Measurements from ENCODE around the gene B3GNT9. TPM values are rescaled to one million over a fixed set of nuclear protein-coding genes. Genes with fewer than 3 reads are reported as not detected.
A peak's percentile ranks its signal among the peaks of the same experiment; 100 is the strongest.

The B3GNT9 gene
- total RNA-seq, 1 experiment from 2014 or later = 6.8 TPM

DNA sequence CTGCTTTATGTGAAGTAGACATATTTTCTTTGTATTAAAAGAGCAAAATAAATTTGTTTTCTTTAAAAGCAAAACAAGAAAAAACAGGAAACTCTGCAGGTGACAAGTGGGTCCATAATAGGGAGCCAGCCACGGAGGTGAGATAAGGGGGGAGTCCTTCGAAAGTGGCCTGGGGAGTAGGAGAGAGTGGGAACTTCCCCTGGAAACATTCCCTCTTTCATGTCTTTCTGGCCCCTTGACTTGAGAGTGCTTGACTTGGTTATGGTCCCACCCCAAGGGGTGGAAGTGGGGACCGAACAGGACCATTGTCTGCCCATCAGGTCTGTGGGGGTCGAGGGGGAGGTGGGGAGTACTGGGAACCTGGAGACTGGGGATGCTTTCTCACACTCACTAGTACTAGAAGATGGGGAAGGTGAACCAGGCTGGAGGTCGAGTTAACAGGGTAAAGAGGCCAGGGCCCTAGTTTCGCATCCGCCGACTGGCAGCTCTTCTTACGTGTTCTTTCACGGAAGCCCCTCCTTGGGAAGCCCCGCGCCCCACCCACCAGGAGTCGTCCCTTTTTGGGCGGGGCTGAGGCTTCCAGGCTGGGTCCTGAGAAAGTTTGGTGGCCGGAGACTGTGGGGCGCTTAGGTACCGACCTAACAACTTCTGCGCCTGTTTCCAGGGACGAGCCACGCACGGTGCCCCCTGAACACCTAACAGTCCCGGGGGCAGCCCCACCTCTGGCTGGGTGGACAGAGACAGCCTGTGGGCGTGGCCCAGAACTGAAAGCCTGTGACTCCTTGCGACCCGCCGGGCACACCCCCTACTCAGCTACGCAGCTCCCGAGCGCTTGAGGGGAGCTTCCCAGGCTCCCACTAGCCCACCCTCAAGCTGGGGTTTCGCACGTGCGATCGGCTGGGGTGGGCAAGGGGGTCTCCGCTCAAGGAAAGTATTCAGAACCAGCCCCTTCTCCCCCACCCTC, 8.1 kb upstream of the B3GNT9 start:
- intact Hi-C loops (cut with micrococcal nuclease; ENCODE audit: unreplicated experiment) = loop anchor here (10.0 kb wide), 1 partner anchor 144 kb away; no protein-coding TSS in a partner anchor
- TF ChIP-seq, protein P1, sequence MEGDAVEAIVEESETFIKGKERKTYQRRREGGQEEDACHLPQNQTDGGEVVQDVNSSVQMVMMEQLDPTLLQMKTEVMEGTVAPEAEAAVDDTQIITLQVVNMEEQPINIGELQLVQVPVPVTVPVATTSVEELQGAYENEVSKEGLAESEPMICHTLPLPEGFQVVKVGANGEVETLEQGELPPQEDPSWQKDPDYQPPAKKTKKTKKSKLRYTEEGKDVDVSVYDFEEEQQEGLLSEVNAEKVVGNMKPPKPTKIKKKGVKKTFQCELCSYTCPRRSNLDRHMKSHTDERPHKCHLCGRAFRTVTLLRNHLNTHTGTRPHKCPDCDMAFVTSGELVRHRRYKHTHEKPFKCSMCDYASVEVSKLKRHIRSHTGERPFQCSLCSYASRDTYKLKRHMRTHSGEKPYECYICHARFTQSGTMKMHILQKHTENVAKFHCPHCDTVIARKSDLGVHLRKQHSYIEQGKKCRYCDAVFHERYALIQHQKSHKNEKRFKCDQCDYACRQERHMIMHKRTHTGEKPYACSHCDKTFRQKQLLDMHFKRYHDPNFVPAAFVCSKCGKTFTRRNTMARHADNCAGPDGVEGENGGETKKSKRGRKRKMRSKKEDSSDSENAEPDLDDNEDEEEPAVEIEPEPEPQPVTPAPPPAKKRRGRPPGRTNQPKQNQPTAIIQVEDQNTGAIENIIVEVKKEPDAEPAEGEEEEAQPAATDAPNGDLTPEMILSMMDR (IDR thresholded peaks at IDR 0.05; ENCODE audit: unreplicated experiment) = no peak
- H3K27ac Mint-ChIP-seq (ENCODE audit: unreplicated experiment) = peak overlapping the region; percentile 58
- peak overlapping the region; percentile 84 for H3K4me3 Mint-ChIP-seq (ENCODE audit: low read depth, unreplicated experiment)
- H3K27me3 Mint-ChIP-seq (ENCODE audit: unreplicated experiment) = no peaks in the 10 kb centered on the region
- no peaks in the 10 kb centered on the region for H3K9me3 Mint-ChIP-seq (ENCODE audit: low read depth, unreplicated experiment)
- peaks cover 29% of the 10 kb centered on the region for H3K4me1 Mint-ChIP-seq (ENCODE audit: low read depth, unreplicated experiment)
- peak; percentile 65 for DNase-seq
- H3K36me3 Mint-ChIP-seq (ENCODE audit: insufficient read depth, unreplicated experiment) = peaks cover 50% of the 10 kb centered on the region
- BruUV-seq (replicated peaks) = no TSS peak
- CTCF ChIA-PET = interaction anchor here (0.6 to 2.3 kb wide), 4 partner anchors 41 to 332 kb away, joined by 3 to 7 read pairs (median 4); no protein-coding TSS in a partner anchor

DNA sequence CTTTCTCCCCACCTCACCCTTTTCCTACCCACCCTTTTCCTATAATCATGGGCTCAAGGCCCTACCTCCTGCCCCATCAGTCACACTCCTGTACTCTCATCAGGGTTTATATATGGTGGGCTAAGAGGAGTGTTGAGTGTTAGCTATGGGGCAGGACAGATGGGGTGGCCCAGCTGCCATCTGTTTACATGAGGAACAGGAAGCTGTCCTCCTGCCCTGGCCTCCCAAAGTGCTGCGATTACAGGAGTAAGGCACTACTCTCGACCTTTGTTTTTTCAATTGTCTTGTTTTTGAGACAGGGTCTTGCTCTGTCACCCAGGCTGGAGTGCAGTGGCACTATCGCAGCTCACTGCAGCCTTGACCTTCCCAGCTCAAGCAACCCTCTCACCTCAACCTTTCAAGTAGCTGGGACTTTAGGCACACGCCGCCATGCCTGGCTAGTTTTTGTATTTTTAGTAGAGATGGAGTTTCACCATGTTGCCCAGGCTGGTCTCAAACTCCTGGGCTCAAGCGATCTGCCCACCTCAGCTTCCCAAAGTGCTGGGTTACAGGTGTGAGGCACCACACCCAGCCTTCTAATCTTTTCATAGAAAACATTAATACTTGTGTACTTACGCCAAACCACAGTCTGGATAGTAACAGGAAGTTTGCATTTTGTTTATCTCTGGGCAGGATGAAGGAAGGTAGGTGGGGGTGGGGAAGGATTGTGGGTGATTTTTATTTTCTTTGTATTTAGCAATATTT, 7.3 kb upstream of the B3GNT9 start:
- no peaks in the 10 kb centered on the region for H3K27me3 Mint-ChIP-seq (ENCODE audit: unreplicated experiment)

DNA sequence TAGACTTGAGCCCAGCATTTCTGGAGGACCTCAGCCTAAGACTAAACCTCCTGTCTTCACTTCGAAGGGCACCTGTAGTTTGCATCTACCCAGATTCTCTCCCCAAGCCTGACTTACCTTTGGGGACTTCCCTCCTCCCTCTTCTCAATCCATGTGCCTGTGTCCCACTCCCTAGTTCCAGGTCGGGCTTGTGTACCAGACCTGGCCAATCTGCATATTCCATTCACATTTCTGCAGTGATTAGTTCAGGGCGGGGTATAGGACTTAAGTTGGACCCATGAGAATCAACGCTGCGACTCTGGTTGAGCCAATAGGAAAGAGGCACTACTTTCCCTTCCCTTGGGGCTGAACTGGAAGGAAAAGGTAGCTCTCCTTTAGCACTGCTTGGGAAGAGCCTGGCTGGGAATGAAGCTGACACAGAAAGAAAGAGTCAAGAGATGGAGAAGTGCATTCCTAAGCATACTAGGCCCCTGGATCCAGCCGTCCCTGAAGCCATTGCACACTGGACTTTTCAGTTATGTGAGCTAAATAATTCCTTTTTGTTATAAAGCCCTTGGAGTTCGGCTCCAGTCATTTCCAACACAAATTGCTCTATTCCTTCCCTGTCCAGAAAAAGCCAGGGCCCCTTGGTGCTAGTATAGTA, 6.4 kb upstream of the B3GNT9 start:
- DNase-seq = no peak
- H3K27ac Mint-ChIP-seq (ENCODE audit: unreplicated experiment) = no peak overlapping the region
- peaks cover 29% of the 10 kb centered on the region for H3K4me1 Mint-ChIP-seq (ENCODE audit: low read depth, unreplicated experiment)
- H3K4me3 Mint-ChIP-seq (ENCODE audit: low read depth, unreplicated experiment) = no peak overlapping the region
- CTCF ChIA-PET = interaction anchor here (1.0 to 1.2 kb wide), 3 partner anchors 18 to 210 kb away, joined by 3 to 4 read pairs (median 4); no protein-coding TSS in a partner anchor
- no TSS peak for BruUV-seq (replicated peaks)
- intact Hi-C loops (cut with micrococcal nuclease; ENCODE audit: unreplicated experiment) = loop anchor here (10.0 kb wide), 1 partner anchor 142 kb away; no protein-coding TSS in a partner anchor
- TF ChIP-seq, protein P1 (IDR thresholded peaks at IDR 0.05; ENCODE audit: unreplicated experiment) = no peak
- H3K36me3 Mint-ChIP-seq (ENCODE audit: insufficient read depth, unreplicated experiment) = peaks cover 58% of the 10 kb centered on the region
- no peaks in the 10 kb centered on the region for H3K27me3 Mint-ChIP-seq (ENCODE audit: unreplicated experiment)
- H3K9me3 Mint-ChIP-seq (ENCODE audit: low read depth, unreplicated experiment) = no peaks in the 10 kb centered on the region

More for the DNA sequence above, 7.3 kb upstream of the B3GNT9 start:
- CTCF ChIA-PET = interaction anchor here (0.6 to 1.1 kb wide), 3 partner anchors 17 to 333 kb away, joined by 3 to 4 read pairs (median 3); no protein-coding TSS in a partner anchor
- H3K9me3 Mint-ChIP-seq (ENCODE audit: low read depth, unreplicated experiment) = no peaks in the 10 kb centered on the region
- H3K4me1 Mint-ChIP-seq (ENCODE audit: low read depth, unreplicated experiment) = peaks cover 29% of the 10 kb centered on the region
- H3K4me3 Mint-ChIP-seq (ENCODE audit: low read depth, unreplicated experiment) = peak overlapping the region; percentile 84
- DNase-seq = no peak
- TSS peak; percentile 50 for BruUV-seq (replicated peaks)
- peaks cover 52% of the 10 kb centered on the region for H3K36me3 Mint-ChIP-seq (ENCODE audit: insufficient read depth, unreplicated experiment)
- intact Hi-C loops (cut with micrococcal nuclease; ENCODE audit: unreplicated experiment) = loop anchor here (10.0 kb wide), 1 partner anchor 143 kb away; no protein-coding TSS in a partner anchor
- TF ChIP-seq, protein P1 (IDR thresholded peaks at IDR 0.05; ENCODE audit: unreplicated experiment) = no peak
- H3K27ac Mint-ChIP-seq (ENCODE audit: unreplicated experiment) = peak overlapping the region; percentile 34

All from Calu3 (cell line).